HepG2 (cell line): Measurements from ENCODE around the gene UCN2. TPM values are rescaled to one million over a fixed set of nuclear protein-coding genes. Genes with fewer than 3 reads are reported as not detected.
A peak's percentile ranks its signal among the peaks of the same experiment; 100 is the strongest.

Experiments used
- BORCS8-MEF2B ChIP-seq: sonication (generic); formaldehyde crosslinking; IDR thresholded peaks from 2 replicates; pipeline ENCODE4 v1.8.0; 2022; ENCODE audit warnings: mild to moderate bottlenecking, missing genetic modification reagents
- FOXA3 ChIP-seq: IDR thresholded peaks from 2 replicates; pipeline ENCODE4 v1.6.1; 2016; ENCODE audit warnings: missing genetic modification reagents, missing compliant biosample characterization
- IRF2 ChIP-seq: IDR thresholded peaks from 2 replicates; pipeline ENCODE4 v1.6.1; 2018; ENCODE audit warnings: missing genetic modification reagents, missing compliant biosample characterization
- NKX3-1 ChIP-seq: sonication (generic); formaldehyde crosslinking; IDR thresholded peaks from 2 replicates; pipeline ENCODE4 v1.5.0; 2020; ENCODE audit warnings: missing genetic modification reagents
- RAD51 ChIP-seq: fragments of 450-650 bp; IDR thresholded peaks from 2 replicates; pipeline ENCODE4 v1.6.1; 2016; ENCODE audit warnings: borderline replicate concordance
- SNAI1 ChIP-seq: sonication (generic); formaldehyde crosslinking; IDR thresholded peaks from 2 replicates; pipeline ENCODE4 v1.5.0; 2020; ENCODE audit warnings: mild to moderate bottlenecking, missing genetic modification reagents, borderline replicate concordance
- YY1 ChIP-seq: IDR thresholded peaks from 2 replicates; pipeline ENCODE4 v1.6.1; 2011; ENCODE audit warnings: low read length, low read depth, moderate library complexity, mild to moderate bottlenecking; ENCODE audit not compliant: insufficient read depth, insufficient replicate concordance
- ZBTB8A ChIP-seq: sonication (generic); formaldehyde crosslinking; IDR thresholded peaks from 2 replicates; pipeline ENCODE4 v1.4.0; 2020; ENCODE audit warnings: mild to moderate bottlenecking, low read depth, missing genetic modification reagents, borderline replicate concordance
- ZNF562 ChIP-seq: sonication (generic); formaldehyde crosslinking; IDR thresholded peaks from 2 replicates; pipeline ENCODE4 v1.8.0; 2022; ENCODE audit warnings: missing genetic modification reagents, borderline replicate concordance
- ZNF589 ChIP-seq: sonication (generic); formaldehyde crosslinking; conservative IDR thresholded peaks from 2 replicates; pipeline ENCODE4 v1.8.0; 2022; ENCODE audit warnings: mild to moderate bottlenecking, moderate library complexity, missing genetic modification reagents
- ZNF614 ChIP-seq: IDR thresholded peaks from 2 replicates; pipeline ENCODE4 v1.6.1; 2018; ENCODE audit warnings: missing biosample characterization, missing genetic modification reagents, inconsistent platforms, borderline replicate concordance
- ZNF839 ChIP-seq: sonication (generic); formaldehyde crosslinking; IDR thresholded peaks from 2 replicates; pipeline ENCODE4 v1.4.0; 2020; ENCODE audit warnings: missing genetic modification reagents, mild to moderate bottlenecking, borderline replicate concordance
- polyA plus RNA-seq, 8 experiments: library from polyadenylated mRNA; depleted of rRNA in 3 of 8; stranded (reverse) in 7 of 8; unstranded in 1 of 8; fragments of >200 nt; fragmentation: Illumina TruSeq in 4 of 8; extraction: Trizol in 4 of 8; gene quantifications; 2 replicates each; pipeline versions ENCODE4 v1.2.1 to v1.2.3, GENCODE V29; 2011 to 2016; ENCODE audit warnings: low read depth in 4 of 8, missing spikeins in 1 of 8, mixed read lengths in 1 of 8; ENCODE audit not compliant: insufficient read depth in 1 of 8
- total RNA-seq, 5 experiments: library from RNA; depleted of rRNA; stranded (reverse); fragments of >200 nt; fragmentation: Illumina TruSeq; extraction: Trizol; gene quantifications; 2 replicates each; pipeline ENCODE4 v1.2.3, GENCODE V29; 2016; ENCODE audit warnings: low read depth in 1 of 5
- TF ChIP-seq, protein P1 (sequence below): sonication (generic); formaldehyde crosslinking; IDR thresholded peaks from 2 replicates; pipeline ENCODE4 v1.9.0; 2022; ENCODE audit warnings: low read depth, missing genetic modification reagents
- TF ChIP-seq, protein P2 (sequence below): sonication (generic); formaldehyde crosslinking; IDR thresholded peaks from 2 replicates; pipeline ENCODE4 v1.4.0; 2020; ENCODE audit warnings: missing genetic modification reagents
- TF ChIP-seq, protein P3 (sequence below): sonication (generic); formaldehyde crosslinking; IDR thresholded peaks from 2 replicates; pipeline ENCODE4 v1.5.0; 2020; ENCODE audit warnings: mild to moderate bottlenecking, missing genetic modification reagents, borderline replicate concordance
- TF ChIP-seq, protein P4 (sequence below): IDR thresholded peaks from 2 replicates; pipeline ENCODE4 v1.6.1; 2016; ENCODE audit warnings: low read depth, control low read depth

UCN2 gene
- total and polyA plus RNA-seq, 2 of the 13 experiments (the other 11 are each of a cell fraction or from before 2014, with no cell fraction given): 0.07 to 1.5 TPM

DNA sequence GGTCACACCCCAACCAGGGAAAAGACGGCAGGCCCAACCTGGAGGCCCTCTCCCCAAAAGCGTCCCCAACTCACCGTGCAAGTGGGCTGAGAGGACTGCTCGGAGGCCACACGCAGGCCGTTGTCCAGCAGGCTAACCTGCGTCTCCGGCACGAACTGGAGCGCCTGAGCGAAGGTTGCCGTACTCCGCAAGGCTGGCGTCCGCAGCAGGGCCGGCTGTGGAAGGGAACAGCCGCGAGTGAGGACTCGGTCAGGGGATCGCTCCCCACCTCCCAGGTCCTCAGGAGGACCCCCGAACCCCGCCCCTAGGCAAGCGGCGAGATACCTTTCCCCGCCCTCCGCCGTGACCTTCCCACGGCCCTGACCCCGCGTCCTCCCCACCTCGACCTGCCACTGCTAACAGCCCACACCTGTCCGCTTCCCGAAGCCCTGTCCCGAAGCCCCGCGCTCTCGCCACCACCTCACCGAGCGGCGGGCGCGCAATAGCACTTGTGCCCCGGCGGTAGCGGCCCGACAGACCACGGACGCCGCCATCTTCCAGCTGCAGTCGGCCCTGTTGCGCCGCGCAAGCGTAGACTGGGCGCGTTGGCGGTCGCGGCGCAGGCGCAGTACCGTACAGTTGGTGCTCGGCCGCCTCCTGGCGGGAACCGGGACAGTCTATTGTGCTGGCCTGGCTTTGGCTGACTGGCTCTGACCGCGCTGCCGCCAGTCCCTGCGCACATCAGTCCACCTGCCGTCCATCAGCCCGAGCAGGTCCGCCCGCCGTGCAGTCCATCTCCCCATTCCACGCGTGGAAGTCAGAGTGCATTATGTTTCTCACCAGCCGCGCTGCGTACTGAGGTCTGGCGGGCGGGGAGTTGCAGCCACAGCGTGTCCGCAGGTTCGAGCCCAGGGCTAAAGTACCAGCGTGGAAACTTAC, 45.8 kb upstream of the UCN2 start, which contains the start of gene UQCRC1 (continued):
- TF ChIP-seq, protein P1, sequence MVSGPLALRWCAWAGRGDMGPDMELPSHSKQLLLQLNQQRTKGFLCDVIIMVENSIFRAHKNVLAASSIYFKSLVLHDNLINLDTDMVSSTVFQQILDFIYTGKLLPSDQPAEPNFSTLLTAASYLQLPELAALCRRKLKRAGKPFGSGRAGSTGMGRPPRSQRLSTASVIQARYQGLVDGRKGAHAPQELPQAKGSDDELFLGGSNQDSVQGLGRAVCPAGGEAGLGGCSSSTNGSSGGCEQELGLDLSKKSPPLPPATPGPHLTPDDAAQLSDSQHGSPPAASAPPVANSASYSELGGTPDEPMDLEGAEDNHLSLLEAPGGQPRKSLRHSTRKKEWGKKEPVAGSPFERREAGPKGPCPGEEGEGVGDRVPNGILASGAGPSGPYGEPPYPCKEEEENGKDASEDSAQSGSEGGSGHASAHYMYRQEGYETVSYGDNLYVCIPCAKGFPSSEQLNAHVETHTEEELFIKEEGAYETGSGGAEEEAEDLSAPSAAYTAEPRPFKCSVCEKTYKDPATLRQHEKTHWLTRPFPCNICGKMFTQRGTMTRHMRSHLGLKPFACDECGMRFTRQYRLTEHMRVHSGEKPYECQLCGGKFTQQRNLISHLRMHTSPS (CRISPR knock-in tag): peak; percentile 59; the same call in 1 of the 2 replicates
- TF ChIP-seq ZNF614 (peak; percentile 39; the same call in 1 of the 2 replicates), ZBTB8A (CRISPR knock-in tag) (0 out of 2 replicates have a peak, but pooled peaks have one; percentile 65), RAD51 (no peak), FOXA3 (CRISPR knock-in tag) (no peak), YY1 (peak; percentile 98), SNAI1 (CRISPR knock-in tag) (peak; percentile 96), ZNF562 (CRISPR knock-in tag) (no peak), ZNF839 (CRISPR knock-in tag) (peak; percentile 90; the same call in 1 of the 2 replicates), NKX3-1 (CRISPR knock-in tag) (no peak), ZNF589 (CRISPR knock-in tag) (no peak), BORCS8-MEF2B (peak; percentile 73; the same call in 1 of the 2 replicates), IRF2 (CRISPR knock-in tag) (peak; percentile 76)
- TF ChIP-seq, protein P2, sequence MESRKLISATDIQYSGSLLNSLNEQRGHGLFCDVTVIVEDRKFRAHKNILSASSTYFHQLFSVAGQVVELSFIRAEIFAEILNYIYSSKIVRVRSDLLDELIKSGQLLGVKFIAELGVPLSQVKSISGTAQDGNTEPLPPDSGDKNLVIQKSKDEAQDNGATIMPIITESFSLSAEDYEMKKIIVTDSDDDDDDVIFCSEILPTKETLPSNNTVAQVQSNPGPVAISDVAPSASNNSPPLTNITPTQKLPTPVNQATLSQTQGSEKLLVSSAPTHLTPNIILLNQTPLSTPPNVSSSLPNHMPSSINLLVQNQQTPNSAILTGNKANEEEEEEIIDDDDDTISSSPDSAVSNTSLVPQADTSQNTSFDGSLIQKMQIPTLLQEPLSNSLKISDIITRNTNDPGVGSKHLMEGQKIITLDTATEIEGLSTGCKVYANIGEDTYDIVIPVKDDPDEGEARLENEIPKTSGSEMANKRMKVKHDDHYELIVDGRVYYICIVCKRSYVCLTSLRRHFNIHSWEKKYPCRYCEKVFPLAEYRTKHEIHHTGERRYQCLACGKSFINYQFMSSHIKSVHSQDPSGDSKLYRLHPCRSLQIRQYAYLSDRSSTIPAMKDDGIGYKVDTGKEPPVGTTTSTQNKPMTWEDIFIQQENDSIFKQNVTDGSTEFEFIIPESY: peak; percentile 68; the same call in 1 of the 2 replicates
- TF ChIP-seq, protein P3, sequence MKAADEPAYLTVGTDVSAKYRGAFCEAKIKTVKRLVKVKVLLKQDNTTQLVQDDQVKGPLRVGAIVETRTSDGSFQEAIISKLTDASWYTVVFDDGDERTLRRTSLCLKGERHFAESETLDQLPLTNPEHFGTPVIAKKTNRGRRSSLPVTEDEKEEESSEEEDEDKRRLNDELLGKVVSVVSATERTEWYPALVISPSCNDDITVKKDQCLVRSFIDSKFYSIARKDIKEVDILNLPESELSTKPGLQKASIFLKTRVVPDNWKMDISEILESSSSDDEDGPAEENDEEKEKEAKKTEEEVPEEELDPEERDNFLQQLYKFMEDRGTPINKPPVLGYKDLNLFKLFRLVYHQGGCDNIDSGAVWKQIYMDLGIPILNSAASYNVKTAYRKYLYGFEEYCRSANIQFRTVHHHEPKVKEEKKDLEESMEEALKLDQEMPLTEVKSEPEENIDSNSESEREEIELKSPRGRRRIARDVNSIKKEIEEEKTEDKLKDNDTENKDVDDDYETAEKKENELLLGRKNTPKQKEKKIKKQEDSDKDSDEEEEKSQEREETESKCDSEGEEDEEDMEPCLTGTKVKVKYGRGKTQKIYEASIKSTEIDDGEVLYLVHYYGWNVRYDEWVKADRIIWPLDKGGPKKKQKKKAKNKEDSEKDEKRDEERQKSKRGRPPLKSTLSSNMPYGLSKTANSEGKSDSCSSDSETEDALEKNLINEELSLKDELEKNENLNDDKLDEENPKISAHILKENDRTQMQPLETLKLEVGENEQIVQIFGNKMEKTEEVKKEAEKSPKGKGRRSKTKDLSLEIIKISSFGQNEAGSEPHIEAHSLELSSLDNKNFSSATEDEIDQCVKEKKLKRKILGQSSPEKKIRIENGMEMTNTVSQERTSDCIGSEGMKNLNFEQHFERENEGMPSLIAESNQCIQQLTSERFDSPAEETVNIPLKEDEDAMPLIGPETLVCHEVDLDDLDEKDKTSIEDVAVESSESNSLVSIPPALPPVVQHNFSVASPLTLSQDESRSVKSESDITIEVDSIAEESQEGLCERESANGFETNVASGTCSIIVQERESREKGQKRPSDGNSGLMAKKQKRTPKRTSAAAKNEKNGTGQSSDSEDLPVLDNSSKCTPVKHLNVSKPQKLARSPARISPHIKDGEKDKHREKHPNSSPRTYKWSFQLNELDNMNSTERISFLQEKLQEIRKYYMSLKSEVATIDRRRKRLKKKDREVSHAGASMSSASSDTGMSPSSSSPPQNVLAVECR (CRISPR knock-in tag): peak; percentile 93
- TF ChIP-seq, protein P4, sequence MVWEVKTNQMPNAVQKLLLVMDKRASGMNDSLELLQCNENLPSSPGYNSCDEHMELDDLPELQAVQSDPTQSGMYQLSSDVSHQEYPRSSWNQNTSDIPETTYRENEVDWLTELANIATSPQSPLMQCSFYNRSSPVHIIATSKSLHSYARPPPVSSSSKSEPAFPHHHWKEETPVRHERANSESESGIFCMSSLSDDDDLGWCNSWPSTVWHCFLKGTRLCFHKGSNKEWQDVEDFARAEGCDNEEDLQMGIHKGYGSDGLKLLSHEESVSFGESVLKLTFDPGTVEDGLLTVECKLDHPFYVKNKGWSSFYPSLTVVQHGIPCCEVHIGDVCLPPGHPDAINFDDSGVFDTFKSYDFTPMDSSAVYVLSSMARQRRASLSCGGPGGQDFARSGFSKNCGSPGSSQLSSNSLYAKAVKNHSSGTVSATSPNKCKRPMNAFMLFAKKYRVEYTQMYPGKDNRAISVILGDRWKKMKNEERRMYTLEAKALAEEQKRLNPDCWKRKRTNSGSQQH (CRISPR knock-in tag): peak; percentile 17; the same call in 1 of the 2 replicates
